ENCODE data around the gene AGT. TPM values are rescaled to one million over a fixed set of nuclear protein-coding genes. Genes with fewer than 3 reads are reported as not detected.

The AGT gene
- polyA plus RNA-seq (2013, experiment 1 of 2; ENCODE audit: insufficient read length): 0.67 TPM
- polyA plus RNA-seq (2013, experiment 2 of 2; ENCODE audit: insufficient read length): 0.79 TPM

DNA sequence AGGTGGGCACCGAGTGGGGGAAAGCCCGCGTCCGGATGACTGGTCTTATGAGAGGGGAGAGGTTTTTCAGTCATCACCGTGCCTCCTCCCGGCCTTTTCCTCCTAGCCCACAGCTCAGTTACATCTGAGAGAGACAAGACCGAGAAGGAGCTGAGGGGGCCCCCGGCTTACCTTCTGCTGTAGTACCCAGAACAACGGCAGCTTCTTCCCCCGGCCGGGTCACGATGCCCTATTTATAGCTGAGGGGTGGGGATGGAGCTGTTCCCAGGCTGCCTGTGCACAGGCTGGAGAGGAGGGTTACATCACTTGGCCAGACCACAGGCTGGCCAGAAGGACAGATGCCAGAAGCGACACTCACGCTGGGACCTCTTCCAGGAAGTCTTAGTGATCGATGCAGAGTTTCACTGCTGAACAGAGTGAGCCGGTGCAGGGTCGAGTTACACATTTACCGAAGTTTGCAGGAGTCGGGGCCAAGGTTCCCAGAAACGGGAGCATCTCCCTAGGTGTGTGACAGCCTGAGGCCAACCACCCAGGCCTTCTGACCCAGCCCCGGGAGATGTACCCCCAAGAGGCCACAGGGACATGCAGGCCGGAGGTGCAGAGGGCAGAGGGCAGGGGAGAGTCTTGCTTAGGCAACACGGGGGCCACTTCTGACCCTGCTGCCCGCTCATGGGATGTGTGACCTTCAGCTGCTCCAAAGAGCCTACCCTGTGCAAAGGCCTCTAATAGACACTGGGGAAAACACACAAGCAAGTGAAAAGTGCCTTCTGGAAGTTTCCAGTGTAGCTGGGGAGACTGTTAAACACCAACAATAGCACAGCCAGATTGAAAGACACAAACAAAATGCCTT, at the start of gene AGT:
Gene AGT (minus strand): TSS at position 208 of the 850 bp plus-strand sequence. CDS start 3,299 bp downstream, outside the sequence.
- peak; percentile 76 for DNase-seq

DNA sequence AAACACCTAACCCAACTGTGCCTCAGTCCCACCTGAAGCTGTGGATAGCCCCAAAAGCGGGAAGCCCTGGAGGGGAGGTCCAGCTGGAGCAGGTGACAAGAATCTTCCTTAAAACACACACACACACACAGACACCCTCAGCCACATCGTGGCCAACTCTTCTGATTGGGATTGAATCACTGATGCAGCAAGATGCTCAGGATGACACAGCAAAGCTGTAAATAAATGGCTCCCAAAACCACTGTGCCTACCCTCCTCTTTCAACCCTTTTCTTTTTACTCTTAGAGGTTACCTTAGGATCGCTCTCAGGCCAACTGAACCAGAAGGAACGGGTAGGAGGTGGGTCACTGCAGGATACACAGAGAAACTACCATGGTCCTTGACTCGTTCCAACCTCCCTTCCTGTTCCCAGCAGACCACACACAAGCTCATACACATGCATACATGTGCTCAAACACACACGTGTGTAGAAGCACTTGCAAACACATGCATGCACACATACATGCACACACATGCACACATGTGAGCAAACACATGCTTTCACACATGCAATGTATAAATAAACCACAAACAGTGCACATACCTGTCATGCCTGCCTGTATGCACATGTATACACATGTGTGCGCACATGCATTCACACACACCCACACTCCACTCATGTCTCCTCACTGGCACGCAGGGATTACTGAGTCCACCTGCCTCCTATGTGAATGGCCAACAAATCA, 47.7 kb upstream of the AGT start:
- DNase-seq: no peak

DNA sequence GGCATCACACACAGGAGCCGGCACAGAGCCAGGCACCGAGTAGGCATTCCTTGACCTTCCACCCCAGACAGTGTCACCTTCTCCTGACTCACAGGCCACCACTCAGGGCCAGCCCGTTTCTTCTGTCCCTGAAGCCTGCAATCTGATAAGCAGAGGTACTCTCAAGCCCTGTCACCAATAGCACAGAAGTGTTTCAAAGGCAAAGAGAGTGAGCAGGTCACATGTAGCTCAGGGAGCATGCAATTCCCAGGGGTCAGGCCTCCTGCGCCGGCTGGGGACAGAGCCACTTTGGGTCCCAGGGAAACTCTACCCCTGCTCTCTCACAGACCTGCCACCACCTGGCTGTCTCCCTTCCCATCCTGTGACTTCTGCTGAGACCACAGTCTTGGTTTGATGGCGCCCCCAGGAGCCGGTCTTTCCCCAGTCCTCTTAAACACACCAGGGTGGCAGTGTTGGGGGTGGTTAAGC, 46.5 kb upstream of the AGT start:
- no peak for DNase-seq

DNA sequence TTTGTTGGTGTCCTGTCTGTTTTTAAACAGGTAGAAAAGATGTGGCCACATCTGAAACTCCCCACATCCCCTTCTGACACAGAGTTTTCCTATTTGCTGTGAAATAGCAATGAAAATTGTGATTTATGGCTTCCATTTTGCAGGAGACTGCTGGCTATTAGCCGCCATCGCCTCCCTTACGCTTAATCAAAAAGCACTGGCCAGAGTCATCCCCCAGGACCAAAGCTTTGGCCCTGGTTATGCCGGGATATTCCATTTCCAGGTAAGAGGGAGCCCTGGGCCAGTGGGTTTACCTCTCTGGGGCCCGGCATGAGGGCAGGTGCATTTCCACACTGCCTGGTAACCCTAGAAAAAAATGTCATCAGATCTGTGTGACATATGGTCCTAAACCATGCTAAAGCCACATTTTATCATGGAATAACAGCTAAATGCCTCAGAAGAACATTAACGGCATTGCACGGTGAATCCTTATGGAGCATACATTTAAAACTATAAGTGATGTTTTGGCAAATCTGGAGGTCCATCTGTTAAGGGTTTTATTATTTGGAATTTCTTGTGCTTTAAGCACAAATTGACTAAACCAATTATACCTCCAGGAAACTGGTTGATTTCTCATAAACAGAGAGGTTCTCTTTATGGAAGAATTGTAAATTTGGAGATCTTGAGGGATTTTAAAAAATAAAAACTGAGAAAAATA, 45.6 kb upstream of the AGT start:
- no peak for DNase-seq

DNA sequence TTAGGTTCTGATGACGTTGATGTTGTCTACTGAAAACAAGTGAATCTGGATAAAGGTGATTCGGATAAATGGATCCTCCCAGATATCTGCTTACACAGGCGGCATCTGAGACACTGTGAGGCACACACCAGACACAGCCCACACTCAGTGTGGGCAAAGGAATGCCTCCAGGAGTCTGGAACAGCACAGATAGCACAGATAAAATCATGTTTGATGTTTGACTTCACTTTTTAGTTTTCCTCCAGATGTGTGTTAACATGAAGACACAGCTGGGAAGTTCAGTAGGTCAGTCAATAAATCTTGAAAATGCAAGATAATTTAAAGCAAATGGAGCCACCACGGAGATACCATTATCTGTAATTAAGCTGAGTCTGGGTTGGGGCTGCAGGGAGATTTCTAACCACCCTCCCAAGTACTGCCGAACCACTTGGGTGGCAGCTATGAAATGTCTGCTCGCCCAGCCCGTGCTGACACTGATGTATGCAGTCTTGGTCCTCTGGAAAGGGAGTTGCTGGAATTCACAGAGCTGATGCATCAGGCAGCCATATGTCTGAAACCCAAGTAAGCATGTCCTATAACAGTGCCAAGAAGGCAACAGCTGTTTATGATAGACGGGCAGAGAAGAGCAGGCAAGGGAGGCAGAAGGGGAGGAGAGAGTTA, 44.9 kb upstream of the AGT start:
- peak; percentile 78 for DNase-seq

DNA sequence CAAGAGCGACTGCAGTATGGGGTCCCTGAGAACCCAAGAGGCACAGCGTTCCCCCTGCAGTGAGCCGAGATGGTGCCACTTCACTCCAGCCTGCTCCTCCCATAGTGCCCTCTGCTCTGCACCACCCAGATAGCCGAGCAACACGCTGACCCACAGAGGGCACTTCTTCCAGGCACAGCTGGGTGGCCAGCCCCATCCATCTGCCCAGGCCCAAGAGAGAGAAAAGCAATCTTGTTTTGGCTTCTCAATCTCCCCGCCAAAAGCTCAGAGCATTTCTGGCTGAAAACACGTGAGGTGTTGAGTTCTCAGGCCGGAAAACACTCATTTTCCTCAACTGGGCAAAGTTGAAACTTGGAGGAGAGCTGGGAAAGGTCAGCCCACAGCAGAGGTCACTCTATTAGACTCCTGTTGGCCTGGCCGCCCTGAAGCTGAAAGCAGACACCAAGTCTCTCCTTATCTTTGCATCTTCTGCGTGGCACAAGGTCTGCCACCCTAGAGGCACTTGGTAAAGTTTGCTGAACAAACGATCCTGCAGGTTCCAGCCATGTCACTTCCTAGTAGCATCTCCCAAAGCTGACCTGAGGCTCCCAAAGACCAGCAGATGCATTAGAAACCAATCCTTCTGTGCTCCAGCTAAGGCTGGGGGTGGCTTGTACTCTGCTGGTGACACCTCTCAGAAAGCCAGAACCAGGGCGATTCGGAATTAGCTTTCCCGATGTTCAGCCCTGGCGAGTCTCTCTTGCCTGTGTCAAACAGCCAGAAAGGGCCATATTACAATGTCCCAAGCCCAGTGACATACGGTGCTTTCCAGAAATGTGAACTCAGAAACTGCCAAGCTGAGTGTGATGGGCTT, 44.2 kb upstream of the AGT start:
- DNase-seq: no peak

DNA sequence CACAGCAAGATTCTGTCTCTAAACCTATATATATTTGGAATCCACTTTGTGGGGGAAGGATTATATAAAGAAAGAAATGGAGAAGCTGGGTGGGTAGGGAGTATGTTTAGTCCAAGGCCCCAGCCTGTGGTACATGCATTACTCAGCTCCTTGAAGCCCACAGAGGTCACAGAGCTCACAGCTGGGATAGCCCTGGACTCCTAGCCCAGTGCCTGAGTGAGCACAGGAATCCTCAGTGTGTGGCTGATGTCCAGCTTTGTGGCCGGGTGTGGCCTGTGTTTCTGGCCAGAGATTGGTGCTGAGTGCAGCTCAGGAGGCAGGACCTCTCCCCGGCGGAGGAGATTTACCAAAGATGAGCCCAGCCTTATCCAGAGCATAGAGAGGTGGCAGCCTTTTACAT, 40.9 kb upstream of the AGT start:
- DNase-seq: peak; percentile 26

DNA sequence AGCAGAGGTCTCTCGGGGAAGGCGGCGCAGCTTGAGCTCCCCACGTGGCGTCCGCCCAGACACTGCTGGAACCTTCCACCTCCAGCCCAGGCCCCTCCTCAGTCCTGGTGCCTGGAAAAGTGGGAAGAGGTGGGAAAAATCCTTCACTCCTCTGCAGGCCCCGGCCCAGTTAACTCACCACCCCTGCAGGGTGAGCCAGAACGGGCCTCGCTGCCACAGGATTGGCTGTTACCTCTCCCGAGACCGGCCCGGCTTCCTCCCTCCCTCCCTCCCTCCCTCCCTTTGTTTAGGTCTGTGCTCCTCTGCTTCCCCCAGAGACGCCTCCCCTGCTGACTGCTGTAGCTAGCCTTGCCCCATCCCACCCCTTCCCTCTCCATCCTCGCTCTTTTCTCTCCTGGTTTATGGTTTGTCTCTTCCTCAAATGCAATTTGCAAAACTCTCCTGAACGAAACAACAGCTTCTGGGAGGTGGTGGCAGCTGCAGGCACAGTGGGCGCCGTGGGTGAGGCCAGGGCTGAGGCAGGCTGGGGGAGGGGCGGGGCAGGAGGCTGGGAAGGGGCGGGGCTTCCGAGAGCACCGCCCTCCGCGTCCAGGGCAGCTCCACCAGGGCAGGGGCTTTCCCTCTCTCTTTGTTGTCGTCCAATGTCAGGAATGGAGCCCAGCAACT, 39.8 kb upstream of the AGT start:
- DNase-seq: peak; percentile 39

DNA sequence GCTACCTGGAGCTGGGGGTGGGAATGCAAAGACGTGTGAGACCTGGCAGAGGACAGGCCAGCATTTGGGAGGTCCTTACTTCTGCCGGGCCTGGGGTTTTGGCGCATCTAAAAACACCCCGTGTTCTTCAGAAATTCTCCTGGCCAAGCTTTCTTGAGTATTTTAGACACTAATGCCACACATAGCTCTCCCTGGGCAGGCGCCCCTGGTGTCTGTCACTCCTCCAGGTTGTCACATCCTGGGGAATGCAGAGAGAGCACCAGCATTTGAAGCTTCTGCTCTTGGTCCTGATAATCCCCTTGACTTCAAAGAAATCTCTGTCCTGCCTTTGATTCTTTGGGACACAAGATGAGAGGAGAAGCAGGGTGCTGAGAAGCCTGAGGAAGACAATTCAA, 39.3 kb upstream of the AGT start:
- no peak for DNase-seq

DNA sequence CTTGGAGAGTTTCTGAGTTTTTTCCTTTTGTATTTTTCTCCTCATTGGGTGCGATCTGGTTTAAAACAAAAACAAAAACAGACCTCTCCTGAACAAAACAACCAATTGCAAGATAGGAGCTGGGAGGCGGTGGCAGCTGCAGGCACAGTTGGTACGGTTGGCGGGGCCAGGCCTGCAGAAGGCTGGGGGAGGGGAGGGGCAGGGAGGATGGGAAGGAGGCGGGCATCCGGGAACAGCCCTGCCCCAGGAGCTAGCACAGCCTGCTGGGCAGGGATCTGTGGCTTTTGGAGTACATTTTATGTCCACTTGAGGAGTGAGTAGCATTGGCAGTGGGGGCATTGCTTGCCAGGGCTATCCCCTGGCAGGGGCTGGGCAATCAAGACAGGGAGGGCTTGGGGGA, 38.5 kb upstream of the AGT start:
- no peak for DNase-seq

DNA sequence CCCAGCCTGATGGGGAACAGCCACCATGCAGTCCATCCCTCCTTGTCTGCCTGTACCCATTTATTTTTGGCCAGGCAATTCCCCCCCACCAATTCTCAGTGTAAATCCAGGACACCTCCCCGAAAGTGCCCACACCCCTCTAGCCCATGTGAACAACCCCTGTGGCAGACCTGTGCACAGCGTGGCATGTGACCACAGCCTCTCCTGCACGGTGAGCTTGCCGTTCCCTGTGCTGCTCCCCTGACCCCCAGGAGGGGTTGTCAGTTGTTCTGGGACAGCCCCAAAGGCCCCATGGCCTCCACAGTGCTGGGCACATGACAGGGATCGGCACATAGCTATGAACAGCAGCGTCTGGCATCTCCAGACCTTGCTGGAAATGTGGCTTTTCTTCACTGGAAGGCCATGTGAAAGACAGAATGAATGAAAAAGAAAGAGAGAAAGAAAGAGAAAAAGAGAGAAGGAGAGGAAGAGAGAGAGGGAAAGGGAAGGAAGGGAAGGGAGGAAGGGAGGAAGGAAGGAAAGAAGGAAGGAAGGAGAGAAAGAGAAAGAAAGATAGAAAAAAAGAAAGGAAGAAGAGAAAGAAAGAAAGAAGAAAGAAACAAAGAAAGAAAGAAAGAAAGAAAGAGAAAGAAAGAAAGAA, 37.2 kb upstream of the AGT start:
- no peak for DNase-seq

DNA sequence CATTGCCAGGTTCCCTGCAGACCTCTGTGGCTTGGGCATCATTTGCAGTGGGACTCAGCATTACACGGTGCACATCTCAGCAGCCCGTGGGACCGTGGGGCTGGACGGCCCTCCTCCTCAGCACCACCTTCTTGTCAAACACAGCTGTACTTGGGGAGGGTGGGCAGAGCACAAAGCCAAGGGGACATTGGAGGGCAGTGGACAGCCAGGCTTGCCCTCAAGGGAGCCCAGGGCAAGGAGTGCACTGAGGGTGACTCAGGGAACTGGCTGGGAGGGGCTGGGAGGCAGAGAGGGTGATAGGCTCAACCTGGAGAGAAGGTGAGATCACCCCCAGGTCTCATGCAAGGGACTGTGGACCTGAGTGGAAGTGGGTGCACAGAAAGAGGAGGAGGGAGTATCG, 36.7 kb upstream of the AGT start:
- no peak for DNase-seq

DNA sequence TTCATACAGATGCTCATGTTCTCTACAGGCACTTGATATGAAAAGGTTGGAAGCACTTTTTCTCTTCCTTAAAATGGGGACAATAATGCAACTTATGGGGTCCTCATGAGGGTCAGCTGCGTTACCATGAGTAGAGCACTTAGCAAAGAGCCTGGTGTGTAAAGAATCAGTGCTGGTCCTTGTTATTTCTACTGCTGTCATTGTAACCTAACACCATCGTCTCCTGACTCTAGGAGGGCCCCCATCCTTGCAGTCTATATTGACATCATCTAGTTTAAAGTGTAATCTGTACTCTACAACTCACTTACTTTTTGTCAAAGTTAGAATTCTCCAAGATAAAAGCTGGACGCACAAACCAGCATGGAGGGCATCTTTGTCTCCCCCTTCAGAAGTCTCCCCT, 35.7 kb upstream of the AGT start:
- no peak for DNase-seq

DNA sequence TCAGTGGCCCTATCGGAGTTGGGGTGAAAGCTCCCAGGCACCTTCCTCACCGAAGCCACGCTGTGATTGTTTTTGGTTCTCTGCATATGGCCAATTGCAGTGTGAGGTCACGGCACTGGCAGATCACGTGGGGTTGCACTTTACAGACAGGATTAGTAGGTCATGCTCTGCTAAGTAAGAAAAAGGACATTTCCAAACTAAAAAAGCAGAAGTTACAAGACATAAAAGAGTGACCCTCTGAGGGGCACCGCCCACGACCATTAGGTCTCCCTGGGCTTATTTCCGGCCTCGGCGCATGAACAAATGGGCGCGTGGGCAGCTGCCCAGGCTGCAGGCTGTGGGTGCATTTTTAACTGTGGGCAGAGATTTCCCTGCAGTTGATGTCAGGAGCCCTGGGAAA, 35.2 kb upstream of the AGT start:
- no peak for DNase-seq

DNA sequence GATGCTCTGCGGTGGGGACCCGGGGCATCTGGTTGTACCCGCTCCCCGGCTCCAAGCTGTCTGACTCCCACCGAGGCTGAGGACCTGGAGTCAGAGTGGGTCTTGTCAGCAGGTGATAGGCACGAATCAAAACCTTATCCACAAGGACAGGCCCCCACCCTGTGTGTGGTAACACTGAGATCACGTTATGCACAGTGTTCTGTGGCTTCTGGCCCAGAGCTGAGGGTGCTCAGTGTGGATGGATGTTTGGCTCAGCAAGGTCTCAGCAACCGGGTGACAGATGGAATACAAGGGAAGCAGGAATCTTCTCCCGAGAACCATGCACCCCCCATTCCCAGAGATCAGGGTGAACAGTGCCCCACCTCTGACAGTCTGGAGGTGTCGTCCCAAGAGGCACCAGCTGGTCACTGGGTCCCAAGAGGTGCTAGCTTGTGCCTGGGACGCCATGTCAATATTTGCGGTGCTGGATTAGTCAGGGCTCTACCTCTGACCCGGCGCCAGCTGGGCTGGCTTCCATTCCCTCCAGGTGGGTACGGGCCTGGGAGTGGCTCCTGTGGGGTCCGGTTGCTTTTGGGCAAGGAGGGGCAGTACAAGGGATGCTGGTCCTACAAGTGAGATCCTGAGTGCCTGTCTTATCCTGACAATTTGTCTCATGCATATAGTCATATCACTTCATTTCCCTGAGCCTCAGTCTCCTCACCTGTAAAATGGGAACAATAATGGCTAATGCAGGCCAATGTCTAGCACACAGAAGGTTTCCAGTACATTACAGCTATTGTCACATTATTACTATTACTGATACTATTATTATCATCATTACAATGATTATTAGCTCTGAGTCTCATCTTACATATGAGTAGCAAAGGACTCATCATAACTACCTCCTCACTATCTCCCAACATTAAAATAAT, 34.2 kb upstream of the AGT start:
- DNase-seq: no peak

DNA sequence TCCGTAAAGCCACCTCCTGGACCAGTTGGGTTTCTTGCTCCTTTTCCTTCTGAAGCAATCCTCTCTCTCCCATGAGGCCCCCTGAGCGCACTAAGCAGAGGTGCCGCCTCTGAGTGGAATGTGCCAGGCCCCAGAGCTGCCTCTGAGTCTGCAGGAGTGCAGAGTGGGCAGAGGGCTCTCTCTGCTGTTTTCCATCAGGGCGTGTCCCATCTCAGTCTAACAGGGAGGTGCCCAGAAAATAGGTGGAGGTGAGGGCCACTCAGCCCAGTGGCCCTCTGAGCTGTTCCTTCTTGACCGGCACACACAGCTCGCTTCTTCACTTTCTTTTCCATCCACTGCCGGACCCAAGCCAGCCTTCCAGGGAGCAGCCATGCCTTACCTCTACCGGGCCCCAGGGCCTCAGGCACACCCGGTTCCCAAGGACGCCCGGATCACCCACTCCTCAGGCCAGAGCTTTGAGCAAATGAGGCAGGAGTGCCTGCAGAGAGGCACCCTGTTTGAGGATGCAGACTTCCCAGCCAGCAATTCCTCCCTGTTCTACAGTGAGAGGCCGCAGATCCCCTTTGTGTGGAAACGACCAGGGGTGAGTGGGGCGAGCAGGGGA, 33.3 kb upstream of the AGT start, which contains the start of gene CAPN9:
Gene CAPN9 (plus strand): TSS at position 262 of the 604 bp plus-strand sequence. CDS start 109 bp downstream, at position 371.
- no peak for DNase-seq

DNA sequence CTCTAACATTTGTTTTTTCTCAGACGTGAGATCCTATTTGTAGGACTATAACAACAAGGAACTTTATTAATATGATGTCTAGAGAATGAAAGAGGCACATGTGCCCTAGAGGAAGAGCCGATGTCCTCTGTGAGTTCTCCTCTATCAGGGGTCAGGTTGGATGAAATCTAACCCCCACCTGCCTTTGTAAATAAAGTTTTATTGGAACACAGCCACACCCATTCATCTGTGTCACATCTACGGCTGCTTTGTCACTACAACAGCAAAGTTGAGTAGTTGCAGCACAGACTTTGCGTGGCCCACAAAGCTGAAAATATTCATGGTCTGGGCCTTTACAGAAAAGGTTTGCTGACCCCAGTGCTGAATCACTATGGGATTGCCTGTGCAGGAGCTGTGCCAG, 32.7 kb upstream of the AGT start:
- no peak for DNase-seq

DNA sequence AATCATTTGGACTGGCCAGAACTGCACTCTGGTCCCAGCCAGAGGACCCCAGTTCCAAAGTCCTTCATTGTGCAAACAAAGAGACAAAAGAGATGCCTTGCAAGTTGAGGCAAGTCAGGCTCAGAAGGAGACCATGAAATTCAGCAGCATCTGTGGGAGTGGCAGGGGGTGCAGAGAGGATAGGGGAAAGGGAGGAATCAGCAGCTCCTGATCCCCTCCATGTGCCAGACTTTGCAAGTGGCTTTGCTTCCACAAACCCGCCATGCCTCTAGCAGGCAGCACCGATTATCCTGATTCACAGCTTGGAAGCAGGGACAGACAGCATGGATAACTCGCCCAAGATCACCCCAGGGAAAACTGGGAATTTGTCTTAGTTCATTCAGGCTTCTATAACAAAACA, 31.1 kb upstream of the AGT start:
- DNase-seq: no peak

DNA sequence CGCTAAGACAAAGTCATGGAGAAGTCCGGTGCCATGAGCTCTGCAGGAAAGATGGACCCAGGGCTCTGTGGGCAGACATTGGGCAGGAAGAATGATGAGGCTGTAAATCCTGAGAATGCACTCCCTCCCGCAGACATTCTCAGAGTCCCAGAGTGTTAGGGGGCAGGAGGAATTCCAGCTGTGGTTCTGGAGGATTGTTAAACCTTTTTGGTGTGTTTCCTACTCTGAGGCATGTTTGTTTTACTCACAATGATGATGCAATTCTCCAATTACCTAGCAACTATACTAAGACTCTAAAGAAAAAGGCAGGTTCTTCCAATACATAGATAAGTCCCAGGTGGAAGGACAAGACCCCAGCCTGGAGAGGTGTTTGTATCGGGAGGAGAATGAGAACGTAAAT, 30.5 kb upstream of the AGT start:
- peak; percentile 61 for DNase-seq
